HG02852 (cell line): ENCODE data around the gene GNAZ.

Source experiments
- ATAC-seq: cut with Tn5 transposase; IDR thresholded peaks from one replicate; pipeline ENCODE4 v1.9.1; 2021; ENCODE audit warnings: mild to moderate bottlenecking, moderate library complexity; ENCODE audit not compliant: unreplicated experiment

GNAZ gene

DNA sequence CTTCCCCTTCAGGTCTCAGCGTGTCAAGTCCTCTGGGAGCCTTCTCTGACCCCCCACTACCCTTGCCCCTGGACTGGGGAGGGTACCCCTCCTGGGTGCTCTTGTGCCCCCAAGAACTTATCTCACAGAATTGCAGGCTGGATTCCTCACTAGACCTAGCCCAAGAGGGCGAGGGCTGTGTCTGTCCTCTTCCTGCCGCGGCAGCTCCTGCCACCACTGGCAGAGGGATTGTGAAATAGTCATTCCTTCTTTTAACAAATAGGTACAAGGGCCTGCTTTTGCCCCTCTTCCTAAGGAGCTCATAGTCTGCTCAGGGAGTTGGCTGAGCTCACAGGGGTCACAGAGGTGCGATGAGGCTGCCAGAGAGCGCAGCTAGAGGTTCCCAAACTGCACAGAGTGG lies 80.4 kb downstream of the GNAZ start:
- no peak for ATAC-seq

DNA sequence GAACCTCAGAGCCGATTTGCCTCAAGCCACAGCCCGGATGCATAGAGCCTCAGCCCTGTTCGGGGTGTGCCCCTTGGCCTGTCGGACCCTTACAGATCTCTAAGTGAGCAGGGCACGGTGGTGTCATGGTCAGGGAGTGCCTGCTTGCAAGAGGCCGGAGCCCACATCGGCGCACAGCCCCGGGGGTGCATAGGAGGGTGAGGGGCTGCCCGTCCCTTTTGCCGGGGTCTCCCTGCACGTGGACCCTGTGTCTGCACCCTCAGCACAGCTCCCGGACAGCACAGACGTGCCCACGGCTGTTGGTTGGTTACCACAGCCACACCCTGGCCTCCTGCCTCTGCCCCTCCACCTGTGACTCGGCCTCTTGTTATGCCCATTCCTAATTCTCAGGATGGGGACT lies 81.5 kb downstream of the GNAZ start:
- no peak for ATAC-seq

GRCh38 chr22:23152238-23153114 lies 82.2 kb downstream of the GNAZ start:
- ATAC-seq = no peak

GRCh38 chr22:23153994-23154393 lies 83.7 kb downstream of the GNAZ start:
- no peak for ATAC-seq

DNA sequence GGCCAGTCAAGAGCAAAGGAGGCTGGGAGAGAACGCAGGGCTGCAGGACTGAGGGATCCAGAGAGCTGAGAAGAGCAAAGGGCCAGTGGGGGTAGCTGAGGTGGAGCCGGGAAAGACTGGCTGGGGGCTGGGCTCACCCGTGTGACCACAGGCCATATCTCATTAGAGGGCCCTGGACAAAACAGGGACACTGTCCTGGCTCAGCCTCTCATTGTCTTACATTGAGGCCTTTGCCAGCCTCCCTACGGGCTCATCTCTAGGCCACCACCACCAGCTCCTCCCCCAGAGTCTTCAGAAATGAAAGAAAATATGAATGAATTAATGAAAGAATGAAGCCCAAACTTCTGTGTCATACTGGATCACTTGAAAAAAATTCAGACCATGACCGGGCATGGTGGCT lies 84.1 kb downstream of the GNAZ start:
- no peak for ATAC-seq

DNA sequence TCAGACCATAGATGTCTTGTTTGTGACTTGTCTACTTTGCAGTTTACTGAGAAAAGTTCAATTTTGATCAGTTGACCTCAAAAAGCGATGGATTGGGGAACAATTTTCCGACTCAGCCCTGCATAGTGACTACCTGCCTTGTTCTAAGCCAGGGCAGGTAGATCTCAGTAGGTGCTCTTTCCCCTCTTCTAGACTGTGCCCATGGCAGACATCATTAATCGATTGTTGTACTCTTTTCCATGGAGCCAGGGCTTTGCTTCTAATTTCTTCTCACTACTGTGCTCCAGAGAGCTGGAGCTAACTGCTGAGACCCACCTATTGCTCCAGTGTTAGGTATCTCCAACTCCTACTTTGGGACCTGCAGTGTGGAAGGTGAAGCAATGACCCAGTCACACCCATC lies 84.8 kb downstream of the GNAZ start:
- no peak for ATAC-seq

DNA sequence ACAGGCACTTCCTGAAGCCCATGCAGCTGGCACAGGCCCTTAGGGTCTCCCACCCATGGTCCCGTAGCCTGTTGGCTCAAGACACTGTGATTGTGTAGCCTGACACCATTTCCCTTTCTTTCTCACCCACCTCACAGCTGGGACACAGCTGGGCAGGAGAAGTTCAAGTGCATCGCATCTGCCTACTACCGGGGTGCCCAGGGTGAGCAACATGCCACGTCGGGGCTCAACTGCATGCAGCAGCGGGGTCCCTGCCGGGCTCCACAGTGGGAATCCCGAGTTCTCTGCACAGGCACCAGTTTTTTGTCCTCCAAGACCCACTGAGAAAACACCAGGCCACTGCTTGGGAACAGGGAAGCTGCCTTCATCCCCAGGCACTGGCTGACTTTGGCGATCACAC lies 85.5 kb downstream of the GNAZ start:
- ATAC-seq = no peak

GRCh38 chr22:23156286-23156685 lies 86.0 kb downstream of the GNAZ start:
- ATAC-seq = no peak

- no peak for ATAC-seq
Measured at GRCh38 chr22:23157560-23158515, 87.5 kb downstream of the GNAZ start.

DNA sequence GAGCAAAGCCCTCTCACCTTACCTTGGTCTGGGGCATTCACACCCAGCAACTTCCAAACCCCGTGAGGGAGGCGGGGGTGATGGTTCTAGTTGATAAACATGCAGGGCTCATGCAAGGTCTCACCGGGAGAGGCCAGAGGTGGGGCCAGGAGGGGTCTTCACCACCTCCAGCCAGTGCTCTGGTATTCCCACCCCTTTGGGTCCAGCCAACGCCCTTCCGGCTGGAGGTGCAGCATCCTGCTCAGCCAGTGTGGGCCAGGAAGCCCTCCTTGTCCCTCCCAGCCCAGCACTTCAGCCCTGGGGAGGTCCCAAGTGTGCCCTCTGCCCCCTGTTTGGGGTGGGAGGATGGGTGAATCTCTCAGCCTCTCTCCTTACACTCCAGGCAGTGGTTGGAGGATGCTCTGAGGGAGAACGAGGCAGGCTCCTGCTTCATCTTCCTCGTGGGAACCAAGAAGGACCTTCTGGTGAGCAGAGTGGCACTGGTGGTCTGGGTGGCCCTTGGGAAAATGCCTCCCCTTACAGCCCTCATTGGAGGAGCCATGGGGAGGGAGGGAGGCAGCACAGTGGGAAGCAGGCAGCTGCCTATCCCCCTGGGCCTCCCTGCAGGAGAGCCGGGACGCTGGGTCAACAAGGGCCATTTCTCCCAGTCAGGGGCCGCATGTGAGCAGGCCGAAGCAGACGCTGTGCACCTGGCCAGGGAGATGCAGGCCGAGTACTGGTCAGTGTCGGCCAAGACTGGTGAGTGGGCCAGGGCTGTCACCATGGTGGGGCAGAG lies 88.4 kb downstream of the GNAZ start:
- no peak for ATAC-seq

DNA sequence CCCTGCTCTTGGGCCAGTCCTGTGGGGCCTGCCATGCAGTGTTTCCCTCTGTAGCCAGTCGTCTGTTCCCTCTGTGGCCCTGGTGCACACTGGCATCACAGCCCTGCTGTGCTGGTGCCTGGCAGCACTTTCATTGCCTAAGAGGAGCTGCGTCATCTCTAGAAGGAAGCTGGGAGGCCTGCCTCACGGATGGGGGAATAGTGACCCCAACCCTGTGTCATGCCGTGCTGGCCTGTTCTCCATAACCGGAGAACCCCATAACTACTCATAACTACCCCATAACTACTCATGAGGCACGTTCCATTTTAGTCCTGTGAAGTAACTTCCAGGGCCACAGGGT lies 88.9 kb downstream of the GNAZ start:
- no peak for ATAC-seq

DNA sequence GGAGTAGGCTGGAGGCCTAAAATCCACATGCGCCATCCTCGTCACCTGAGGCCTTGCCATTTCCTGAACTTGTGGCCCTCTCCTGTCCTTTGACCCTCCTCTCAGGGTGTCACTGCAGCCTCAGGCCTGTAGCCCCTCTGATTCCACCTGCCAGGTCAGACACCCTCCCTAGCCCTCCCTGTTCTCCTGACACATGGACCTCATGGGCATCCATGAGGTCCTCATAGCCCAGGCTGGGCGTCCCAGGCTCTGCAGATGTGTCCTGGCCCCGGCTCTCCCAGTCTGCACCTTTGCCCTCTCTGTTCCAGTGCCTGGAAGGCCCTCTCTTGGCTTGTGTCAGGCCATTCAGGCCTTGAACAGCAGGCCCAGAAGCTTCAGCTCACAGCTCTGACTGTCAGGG lies 90.7 kb downstream of the GNAZ start:
- ATAC-seq = no peak

GRCh38 chr22:23161574-23161973 lies 91.3 kb downstream of the GNAZ start:
- ATAC-seq = no peak

DNA sequence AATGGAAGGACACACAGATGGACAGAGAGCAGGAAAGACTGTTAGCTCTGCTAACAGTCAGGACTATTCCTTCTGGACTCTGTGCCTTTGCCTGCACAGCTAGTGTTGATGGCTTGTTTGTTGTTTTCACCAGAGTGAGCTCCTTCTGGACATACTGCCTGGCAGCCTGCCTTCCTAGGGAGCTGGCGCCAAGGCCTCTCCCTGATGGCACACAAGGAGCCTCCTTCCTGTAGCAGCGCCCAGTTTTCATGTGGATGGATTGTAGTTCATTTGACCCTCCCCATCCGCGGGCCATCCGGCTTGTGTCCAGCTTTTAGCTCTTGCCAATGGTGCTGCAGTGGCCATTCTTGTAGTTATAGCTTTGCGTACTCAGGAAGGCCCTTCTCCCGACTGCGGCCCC lies 93.3 kb downstream of the GNAZ start:
- no peak for ATAC-seq

GRCh38 chr22:23164091-23164490 lies 93.8 kb downstream of the GNAZ start:
- ATAC-seq = no peak

GRCh38 chr22:23166042-23166831 lies 95.9 kb downstream of the GNAZ start:
- no peak for ATAC-seq

GRCh38 chr22:23166841-23167616 lies 96.7 kb downstream of the GNAZ start:
- ATAC-seq = no peak

DNA sequence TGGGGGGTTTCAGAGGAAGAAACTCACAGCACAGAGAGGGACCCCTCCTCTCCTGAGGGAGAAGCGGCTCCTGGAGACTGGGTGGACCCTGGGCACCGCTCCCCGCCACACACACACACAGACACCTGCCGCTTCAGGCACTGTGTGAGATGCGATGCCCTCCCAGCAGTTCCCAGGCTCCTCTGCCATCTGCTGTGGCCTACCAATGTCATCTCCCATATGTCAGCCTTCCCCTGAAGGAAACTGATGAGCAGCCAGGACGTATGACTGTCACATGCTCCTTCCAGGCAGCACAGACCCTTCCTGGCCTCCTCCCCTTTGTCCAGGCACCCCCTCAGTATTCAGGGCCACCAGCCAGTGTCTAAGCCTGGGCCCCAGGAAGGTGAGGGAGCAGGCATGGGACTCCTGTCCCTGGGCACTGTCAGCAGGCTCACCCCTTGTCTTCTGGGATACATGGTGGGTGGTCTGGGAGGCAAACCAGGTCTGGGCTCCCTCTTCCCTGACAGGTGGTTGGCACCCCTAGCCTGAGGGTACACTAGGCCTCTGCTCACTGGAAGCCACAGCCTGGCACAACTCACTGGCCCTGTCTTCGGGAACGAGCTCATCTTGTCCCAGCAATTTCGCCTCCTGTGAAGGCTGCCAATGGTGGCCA lies 98.2 kb downstream of the GNAZ start:
- ATAC-seq = no peak

- ATAC-seq = no peak
Measured at GRCh38 chr22:23169043-23169406, 98.7 kb downstream of the GNAZ start.
